A673 (cell line): ENCODE measurements around the gene NTNG2.

Experiments used
- CTCF ChIP-seq: fragments of 300-800, 200-600 bp; sonication (generic); conservative IDR thresholded peaks from 2 replicates; pipeline ENCODE4 v1.5.1; 2017; ENCODE audit warnings: low read depth, mild to moderate bottlenecking, antibody characterized with exemption, low read length, moderate library complexity, mixed read lengths
- EZH2 ChIP-seq: fragments of 200-600 bp; sonication (generic); IDR thresholded peaks from 2 replicates; pipeline ENCODE4 v1.6.1; 2017; ENCODE audit warnings: borderline replicate concordance, low read depth, mild to moderate bottlenecking, mixed read lengths, antibody characterized with exemption, low read length; ENCODE audit not compliant: poor library complexity, severe bottlenecking

GRCh38 chr9:132200706-132201105 lies 38.8 kb downstream of the NTNG2 start:
- TF ChIP-seq CTCF = no peak
- TF ChIP-seq EZH2 = no peak
